ENCODE results near the gene GABRG3.

The GABRG3 gene

GRCh38 chr15:27268923-27269322 is 297.9 kb downstream of the GABRG3 start:
- no peak for DNase-seq (ENCODE audit: low spot score)
- TF ChIP-seq, protein P1, sequence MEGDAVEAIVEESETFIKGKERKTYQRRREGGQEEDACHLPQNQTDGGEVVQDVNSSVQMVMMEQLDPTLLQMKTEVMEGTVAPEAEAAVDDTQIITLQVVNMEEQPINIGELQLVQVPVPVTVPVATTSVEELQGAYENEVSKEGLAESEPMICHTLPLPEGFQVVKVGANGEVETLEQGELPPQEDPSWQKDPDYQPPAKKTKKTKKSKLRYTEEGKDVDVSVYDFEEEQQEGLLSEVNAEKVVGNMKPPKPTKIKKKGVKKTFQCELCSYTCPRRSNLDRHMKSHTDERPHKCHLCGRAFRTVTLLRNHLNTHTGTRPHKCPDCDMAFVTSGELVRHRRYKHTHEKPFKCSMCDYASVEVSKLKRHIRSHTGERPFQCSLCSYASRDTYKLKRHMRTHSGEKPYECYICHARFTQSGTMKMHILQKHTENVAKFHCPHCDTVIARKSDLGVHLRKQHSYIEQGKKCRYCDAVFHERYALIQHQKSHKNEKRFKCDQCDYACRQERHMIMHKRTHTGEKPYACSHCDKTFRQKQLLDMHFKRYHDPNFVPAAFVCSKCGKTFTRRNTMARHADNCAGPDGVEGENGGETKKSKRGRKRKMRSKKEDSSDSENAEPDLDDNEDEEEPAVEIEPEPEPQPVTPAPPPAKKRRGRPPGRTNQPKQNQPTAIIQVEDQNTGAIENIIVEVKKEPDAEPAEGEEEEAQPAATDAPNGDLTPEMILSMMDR (IDR thresholded peaks at IDR 0.05; ENCODE audit: extremely low read depth, insufficient read depth, missing control alignments) = no peak
- in situ Hi-C loops (cut with MboI; ENCODE audit: low pct_unique_long_range_greater_than_20kb, low sequenced_read_pairs, unreplicated experiment) = no loop called here

DNA sequence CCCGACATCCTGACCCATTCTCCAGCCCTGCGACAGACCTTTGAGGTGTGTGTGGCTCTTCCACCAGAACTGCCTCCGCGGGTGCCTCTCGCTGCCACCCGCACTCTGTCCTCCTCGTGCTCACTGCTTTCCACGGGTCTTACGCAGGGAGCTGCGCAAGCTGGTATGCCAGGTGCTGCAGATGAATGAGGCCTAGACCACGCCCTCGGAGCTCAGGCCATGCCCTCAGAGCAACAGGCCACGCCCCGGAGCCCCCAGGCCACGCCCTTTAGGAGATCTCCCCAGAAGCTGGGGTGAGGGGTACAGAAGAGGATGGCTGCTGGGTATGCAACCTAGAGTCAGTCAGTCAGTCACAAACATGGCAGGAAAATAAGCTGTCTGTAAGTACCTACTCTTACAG is 300.3 kb downstream of the GABRG3 start:
- in situ Hi-C loops (cut with MboI; ENCODE audit: low pct_unique_long_range_greater_than_20kb, low sequenced_read_pairs, unreplicated experiment) = no loop called here
- TF ChIP-seq, protein P1 (IDR thresholded peaks at IDR 0.05; ENCODE audit: extremely low read depth, insufficient read depth, missing control alignments) = no peak
- no peak for DNase-seq (ENCODE audit: low spot score)

DNA sequence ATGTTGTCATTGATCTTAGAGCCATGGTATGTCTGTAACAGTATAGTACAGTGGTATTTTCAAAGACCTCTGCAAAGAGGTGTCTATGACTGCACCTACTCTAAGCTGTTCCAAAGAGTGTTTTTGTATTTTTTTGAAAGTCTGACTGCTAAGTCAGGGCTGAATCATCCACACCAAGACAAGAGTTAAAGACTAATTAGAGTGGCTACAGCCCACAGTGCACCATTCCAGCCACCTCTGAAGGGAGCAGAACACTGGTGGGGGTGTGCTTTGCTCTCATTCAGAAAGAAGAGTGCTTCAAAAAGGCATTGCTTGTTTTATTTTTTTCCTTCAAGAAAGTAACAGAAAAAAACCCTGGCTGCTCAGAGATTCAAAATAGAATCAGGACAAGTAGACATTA is 301.4 kb downstream of the GABRG3 start:
- in situ Hi-C loops (cut with MboI; ENCODE audit: low pct_unique_long_range_greater_than_20kb, low sequenced_read_pairs, unreplicated experiment) = no loop called here
- DNase-seq (ENCODE audit: low spot score) = no peak
- TF ChIP-seq, protein P1 (IDR thresholded peaks at IDR 0.05; ENCODE audit: extremely low read depth, insufficient read depth, missing control alignments) = no peak

GRCh38 chr15:27273506-27273905 is 302.5 kb downstream of the GABRG3 start:
- no peak for DNase-seq (ENCODE audit: low spot score)
- in situ Hi-C loops (cut with MboI; ENCODE audit: low pct_unique_long_range_greater_than_20kb, low sequenced_read_pairs, unreplicated experiment) = no loop called here
- TF ChIP-seq, protein P1 (IDR thresholded peaks at IDR 0.05; ENCODE audit: extremely low read depth, insufficient read depth, missing control alignments) = no peak

DNA sequence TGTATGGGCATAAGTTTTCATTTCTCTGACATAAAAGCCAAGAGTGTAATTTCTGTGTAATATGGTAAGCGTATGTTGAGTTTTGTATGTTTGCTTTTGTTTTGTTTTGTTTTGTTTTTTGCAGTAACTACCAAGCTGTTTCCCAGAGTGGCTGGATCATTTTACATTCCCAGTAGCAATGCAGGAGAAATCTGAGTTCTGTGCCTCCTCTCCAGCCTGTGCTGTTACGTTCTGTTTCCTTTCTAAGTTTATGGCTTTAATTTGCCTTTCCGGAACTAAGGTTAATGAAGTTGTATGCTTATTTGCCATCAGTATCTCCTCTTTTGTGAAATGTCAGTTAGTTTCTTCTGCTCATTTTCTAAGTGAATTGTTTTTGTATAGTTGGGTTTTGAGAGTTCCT is 307.8 kb downstream of the GABRG3 start:
- TF ChIP-seq, protein P1 (IDR thresholded peaks at IDR 0.05; ENCODE audit: extremely low read depth, insufficient read depth, missing control alignments) = no peak
- DNase-seq (ENCODE audit: low spot score) = no peak
- in situ Hi-C loops (cut with MboI; ENCODE audit: low pct_unique_long_range_greater_than_20kb, low sequenced_read_pairs, unreplicated experiment) = no loop called here

DNA sequence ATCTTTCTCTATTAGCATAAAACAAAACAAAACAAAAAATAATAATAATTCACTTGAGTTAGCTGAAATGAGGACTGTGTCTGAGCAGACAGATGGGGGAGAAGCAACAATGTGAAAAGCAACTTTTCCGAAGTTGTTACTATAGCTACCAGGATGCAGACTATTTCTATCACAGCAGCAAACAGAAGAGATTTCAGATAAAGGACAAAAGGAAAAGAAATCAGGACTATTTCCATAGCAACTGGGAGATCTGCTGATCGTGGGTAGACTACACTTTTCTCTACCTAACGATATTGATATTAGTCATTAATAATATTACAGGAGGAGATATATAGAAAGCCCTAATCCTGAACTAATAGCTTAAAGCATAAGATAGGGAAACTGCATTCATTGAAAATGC is 321.7 kb downstream of the GABRG3 start:
- no peak for DNase-seq (ENCODE audit: low spot score)
- TF ChIP-seq, protein P1 (IDR thresholded peaks at IDR 0.05; ENCODE audit: extremely low read depth, insufficient read depth, missing control alignments) = no peak
- in situ Hi-C loops (cut with MboI; ENCODE audit: low pct_unique_long_range_greater_than_20kb, low sequenced_read_pairs, unreplicated experiment) = no loop called here

- DNase-seq (ENCODE audit: low spot score) = no peak
- in situ Hi-C loops (cut with MboI; ENCODE audit: low pct_unique_long_range_greater_than_20kb, low sequenced_read_pairs, unreplicated experiment) = no loop called here
- TF ChIP-seq, protein P1 (IDR thresholded peaks at IDR 0.05; ENCODE audit: extremely low read depth, insufficient read depth, missing control alignments) = no peak
Measured at GRCh38 chr15:27293607-27294006, 322.6 kb downstream of the GABRG3 start.
